HG03159 (cell line): ENCODE results near the gene NCOA7.
A peak's percentile ranks its signal among the peaks of the same experiment; 100 is the strongest.
"Not testable (repeated sequence)": the region's sequence is repeated elsewhere in the genome, so short reads cannot be mapped to it uniquely, and the experiment has no call there.

Source experiments
- ATAC-seq: cut with Tn5 transposase; IDR thresholded peaks from one replicate; pipeline ENCODE4 v1.9.1; 2021; ENCODE audit warnings: mild to moderate bottlenecking, moderate library complexity; ENCODE audit not compliant: unreplicated experiment

The NCOA7 gene

GRCh38 chr6:125865015-125865414, 74.3 kb downstream of the NCOA7 start:
- no peak for ATAC-seq

GRCh38 chr6:125866433-125866832, 75.7 kb downstream of the NCOA7 start:
- ATAC-seq, result no peak

DNA sequence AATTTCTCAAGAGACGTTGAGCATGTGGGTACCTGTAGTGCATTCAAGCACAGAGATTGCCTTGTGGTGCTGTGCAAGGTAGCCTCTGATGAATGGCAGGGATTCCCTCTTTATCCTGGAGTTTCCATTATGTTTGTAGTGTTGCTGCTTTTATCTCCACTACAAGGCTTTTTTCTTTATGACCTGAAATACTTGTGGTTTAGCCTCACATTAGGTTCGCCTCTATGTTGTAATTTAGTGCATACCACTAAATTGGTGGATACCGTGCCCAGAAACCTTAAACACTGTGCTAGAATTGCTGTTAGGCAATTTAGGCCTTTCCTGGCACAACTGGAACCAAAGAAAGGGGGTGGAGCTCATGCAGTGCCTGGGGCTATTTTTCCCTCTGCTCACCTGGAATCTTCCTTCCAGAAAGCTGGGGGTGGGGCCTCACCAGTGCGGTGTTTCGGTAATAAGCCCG, 76.8 kb downstream of the NCOA7 start:
- ATAC-seq, result no peak

- ATAC-seq, result no peak
Observed at GRCh38 chr6:125868252-125868651, 77.5 kb downstream of the NCOA7 start.

DNA sequence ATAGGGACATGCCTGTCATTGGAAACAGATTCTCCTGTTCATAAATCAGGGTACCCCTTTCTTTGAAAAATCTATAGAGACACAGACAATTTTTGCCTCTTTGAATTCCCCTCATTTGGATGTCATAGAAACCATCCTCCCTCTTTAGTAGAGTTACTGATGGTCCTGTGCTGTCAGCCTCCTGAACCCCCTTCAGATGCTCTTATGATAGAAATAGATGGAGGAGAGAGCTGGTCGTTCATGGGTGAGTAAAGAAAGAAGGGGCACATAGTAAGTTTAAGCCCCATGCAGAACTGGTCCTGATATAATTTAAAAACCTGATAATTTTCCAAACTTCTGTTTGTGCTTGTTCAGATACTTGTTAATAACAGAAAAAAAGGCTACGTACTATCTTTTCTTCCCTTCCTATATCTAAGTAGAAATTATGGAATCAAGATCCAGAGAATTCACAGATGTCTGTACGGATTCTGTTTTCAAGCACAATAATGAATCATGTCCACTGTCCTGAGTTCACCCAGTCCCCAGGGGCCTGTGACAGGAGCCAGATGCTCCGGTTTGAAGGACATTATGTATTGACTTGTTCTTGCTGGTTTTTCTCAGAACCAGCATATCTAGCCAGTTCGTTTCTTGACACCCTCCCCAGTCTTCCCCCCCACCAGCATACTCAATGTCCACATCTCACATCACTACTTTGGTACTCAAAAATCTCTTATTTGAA, 78.1 kb downstream of the NCOA7 start:
- no peak for ATAC-seq

DNA sequence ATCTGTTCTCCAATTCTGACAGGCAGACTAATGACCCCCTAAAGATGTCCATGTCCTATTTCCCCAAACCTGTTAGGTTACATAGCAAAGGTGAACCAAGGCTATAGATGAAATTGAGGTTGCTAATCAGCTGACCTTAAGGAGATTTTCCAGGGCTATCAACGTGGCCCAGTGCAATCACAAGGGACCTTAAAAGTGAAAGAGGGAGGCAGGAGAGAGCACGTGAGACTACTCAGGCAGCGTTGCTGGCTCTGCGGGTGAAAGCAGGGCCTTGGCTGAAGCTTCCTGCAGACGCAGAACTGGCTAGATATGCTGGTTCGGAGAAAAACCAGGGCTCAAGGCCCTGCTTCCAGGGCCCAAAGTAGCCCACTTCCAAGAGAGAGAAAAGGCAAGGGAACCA, 78.7 kb downstream of the NCOA7 start:
- ATAC-seq, result no peak

GRCh38 chr6:125871365-125871764, 80.6 kb downstream of the NCOA7 start:
- no peak for ATAC-seq

DNA sequence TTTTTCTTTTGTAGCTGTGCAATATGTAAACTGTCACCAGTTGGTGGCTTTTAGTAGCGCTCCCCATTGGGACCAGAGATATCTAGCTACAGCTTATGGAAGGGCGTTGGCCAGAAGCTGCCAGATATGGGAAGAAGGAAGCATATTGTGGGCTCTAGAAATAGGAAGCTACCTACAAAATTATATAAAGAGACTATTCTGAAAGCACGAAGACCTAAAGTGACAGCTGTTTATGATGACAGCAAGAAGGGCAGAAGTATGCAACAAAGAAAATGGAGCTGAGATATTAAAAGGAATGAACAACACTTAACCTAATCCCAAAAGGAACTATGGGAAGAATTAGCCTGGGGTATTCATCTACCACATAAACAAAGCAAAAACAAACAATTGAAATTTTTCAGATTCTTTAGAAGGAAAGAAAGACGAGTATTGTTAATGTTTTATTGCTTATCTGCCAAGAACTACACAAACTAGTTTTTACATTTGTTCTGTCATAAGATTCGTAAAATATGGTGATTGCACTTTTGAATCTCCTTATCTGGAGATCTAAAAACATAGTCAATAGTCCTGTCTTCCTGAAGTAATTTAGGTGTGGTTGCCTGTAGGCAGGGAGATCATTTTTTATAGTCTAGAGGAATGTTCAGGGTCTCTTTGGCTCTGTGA, 81.6 kb downstream of the NCOA7 start:
- ATAC-seq, result no peak

DNA sequence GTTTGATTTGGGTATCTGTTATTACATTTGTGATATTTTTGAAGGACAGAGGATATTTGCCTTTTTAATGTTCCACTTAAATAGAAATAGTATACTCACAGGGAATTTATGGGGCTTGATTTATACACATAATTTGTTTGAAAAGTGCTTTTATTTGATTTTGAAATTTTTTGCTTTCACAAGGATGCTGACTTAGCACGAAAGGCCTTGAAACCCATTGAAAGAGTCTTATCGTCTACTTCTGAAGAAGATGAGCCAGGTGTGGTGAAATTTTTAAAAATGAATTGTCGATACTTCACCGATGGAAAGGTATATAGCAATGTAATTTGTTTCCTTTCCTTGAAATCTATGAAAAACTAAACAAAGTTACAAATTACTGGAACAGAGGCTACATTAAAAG, 91.5 kb downstream of the NCOA7 start:
- no peak for ATAC-seq

DNA sequence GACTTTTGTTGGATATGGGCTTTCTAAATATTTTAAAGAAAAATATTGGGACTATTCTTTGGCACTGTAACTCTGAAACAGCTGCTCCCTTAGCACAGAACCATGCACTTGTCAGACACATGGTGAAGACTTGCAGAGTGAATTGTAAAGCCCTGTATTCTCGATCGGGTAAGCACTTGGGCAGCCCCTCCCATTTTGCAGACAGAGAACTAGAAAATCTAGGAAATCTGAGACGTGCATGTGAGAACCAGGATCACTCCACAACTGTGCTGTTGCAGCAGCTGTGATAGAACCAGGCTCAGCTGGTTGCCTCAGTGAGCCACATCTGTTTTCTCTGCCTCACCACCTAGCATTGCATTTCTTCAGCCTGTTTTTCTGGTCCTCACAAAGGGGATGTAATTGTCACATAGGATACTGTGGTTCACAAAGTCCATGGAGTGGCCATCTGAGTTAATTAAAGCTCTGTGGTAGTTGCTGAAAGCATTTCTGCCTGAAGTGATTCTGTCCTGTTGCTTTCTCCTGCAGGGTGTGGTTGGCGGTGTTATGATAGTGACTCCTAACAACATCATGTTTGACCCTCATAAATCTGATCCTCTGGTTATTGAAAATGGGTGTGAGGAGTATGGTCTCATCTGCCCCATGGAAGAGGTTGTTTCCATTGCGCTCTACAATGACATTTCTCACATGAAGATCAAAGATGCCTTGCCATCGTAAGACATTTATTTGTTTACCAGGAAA, 94.0 kb downstream of the NCOA7 start:
- ATAC-seq, result no peak

DNA sequence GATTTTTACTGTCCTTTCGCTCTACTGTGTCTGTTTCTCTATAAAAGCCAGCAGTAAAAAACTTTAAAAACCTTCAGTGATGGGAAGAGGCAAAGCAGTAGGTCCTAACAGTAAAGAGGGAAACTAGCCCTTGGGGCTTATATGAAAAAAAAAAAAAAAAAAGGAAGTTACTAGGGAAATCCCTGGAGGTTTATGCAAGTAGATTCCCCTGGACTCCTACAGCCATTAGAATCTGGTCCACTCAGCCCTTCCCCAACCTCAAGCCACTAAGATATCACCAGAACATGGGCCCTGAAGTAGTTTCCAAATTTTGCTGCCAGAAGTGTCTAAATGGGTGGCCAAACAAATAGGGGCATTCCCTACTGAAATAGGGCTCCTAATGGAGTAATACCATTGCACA, 95.3 kb downstream of the NCOA7 start:
- ATAC-seq, result no peak

GRCh38 chr6:125886914-125887313, 96.2 kb downstream of the NCOA7 start:
- no peak for ATAC-seq

DNA sequence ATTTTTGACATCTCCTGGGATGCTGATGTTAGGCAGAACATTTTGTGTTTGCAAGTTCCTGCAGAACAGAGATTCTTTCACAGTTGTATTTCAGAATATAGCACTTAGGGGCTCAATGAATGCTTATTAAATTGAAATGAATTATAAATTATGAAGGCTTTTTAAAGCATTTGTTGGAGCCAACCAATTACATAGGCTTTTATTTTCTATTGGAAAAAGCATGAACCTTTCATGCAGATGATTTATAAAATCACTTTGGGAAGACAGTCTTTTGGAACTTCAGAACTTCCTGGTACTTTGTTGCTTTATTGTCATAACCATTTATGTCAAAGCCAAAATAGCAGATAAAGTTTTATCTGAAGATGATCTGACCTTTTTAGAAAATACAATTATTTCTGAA, 96.6 kb downstream of the NCOA7 start:
- ATAC-seq, result no peak

GRCh38 chr6:125888989-125889656, 98.4 kb downstream of the NCOA7 start:
- no peak for ATAC-seq

DNA sequence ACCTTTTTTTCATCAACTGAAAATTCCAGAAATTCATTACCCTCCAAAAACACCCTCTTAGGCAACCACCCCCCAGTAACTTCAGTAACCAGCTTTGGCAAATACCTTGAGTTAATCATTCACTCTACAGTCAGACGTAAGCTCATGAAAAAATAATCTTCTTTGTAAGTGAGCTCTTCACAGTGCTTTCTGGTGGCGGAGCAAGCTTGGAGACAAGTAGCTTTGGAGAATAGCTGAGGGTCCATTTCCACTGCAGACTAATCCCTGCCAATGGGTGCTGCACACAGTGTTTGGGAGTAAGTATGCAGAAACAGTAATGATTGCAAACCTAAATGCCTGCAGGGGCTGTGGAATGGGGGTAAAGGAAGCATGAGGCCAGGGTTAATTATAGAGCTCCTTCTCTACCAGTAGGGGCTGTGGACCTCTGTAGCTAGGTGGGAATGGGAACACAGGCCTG, 109.0 kb downstream of the NCOA7 start:
- no peak for ATAC-seq

DNA sequence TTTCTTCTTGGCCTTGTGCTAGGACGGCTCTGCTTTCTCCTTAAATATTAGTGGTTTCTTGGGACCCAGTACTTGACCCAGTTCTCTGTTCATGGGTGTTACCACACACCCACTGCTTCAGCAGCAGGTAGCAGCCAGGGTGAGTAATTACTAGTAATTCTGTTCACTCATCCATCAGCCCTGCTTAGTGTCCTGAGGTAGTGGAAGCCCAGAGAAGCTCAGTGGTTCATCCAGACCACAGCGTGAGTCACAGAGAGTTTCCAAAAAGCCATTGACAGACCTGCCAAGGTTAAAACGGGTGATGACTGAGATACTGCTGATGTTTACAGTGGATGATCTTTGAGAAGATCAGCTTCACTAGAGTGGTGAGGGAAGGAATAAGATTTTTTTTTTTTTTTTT, 114.1 kb downstream of the NCOA7 start:
- ATAC-seq, result peak; percentile 89

- no peak for ATAC-seq
Observed at GRCh38 chr6:125906158-125906998, 115.6 kb downstream of the NCOA7 start.

DNA sequence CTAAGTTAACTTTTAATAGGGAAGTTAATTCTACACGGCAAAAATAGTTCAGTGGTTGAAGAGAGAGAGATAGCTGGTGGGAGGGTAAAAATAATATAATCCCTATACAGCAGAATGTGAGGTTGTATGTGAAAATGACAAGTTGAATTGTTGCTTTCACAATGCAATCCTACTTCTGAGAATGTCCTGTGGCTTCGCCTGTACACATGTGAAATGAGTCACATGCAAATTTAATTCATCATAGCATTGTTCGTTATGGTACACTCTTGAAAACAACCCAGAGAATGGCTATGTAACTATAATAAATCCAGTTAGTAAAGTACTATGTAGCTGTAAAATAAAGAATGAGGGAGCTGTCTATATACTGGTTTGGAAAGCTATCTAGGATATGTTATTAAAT, 119.8 kb downstream of the NCOA7 start:
- peak; percentile 98 for ATAC-seq

- not testable (repeated sequence) for ATAC-seq
Observed at GRCh38 chr6:125911051-125911451, 120.3 kb downstream of the NCOA7 start.

- not testable (repeated sequence) for ATAC-seq
Observed at GRCh38 chr6:125912430-125912829, 121.7 kb downstream of the NCOA7 start.
